Measurements from ENCODE around the gene GNAS.

Gene GNAS

DNA sequence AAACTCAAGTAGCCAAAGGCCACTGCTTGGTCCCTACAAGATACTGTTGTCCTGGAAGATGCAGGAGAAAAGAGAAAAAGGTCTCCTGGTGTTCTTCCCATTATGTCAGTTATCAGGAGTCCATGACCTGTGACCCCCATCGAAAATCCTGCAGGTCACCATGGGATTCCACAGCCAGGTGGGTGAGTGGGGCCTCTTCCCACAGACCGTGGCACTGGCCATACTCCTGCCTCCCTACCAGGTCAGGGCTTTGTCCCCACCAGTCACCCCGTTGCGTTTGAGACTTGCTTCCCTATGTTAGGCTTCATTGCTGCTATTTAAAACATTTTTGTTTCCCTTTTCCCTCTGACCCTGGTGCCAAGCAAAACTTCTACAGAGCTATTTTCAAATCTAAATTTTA is 60.6 kb downstream of the GNAS start:
- H3K4me3 ChIP-seq (replicated peaks; ENCODE audit: low read depth, low read length), result no peak overlapping the region
- DNase-seq (ENCODE audit: low read depth), result no peak
- TF ChIP-seq, protein P1, sequence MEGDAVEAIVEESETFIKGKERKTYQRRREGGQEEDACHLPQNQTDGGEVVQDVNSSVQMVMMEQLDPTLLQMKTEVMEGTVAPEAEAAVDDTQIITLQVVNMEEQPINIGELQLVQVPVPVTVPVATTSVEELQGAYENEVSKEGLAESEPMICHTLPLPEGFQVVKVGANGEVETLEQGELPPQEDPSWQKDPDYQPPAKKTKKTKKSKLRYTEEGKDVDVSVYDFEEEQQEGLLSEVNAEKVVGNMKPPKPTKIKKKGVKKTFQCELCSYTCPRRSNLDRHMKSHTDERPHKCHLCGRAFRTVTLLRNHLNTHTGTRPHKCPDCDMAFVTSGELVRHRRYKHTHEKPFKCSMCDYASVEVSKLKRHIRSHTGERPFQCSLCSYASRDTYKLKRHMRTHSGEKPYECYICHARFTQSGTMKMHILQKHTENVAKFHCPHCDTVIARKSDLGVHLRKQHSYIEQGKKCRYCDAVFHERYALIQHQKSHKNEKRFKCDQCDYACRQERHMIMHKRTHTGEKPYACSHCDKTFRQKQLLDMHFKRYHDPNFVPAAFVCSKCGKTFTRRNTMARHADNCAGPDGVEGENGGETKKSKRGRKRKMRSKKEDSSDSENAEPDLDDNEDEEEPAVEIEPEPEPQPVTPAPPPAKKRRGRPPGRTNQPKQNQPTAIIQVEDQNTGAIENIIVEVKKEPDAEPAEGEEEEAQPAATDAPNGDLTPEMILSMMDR (IDR thresholded peaks at IDR 0.05; ENCODE audit: low read length, missing control alignments), result no peak

DNA sequence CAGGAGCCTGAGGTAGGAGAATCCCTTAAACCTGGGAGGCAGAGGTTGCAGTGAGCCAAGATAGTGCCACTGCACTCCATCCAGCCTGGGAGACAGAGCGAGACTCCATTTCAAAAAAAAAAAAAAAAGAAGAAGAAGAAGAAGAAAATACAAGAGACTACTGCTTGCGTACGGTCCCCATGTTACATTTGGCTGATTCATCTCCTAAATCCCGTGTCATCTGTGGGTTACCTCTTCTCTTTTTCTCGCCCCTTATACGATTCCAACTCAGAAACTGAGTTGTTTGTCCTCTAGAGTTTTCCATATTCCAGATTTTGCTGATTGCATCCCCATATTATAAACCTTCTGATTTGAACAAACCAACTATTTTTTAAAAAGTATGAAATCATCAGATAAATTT is 66.1 kb downstream of the GNAS start:
- no peak for DNase-seq (ENCODE audit: low read depth)
- no peak overlapping the region for H3K4me3 ChIP-seq (replicated peaks; ENCODE audit: low read depth, low read length)
- TF ChIP-seq, protein P1 (IDR thresholded peaks at IDR 0.05; ENCODE audit: low read length, missing control alignments), result no peak

DNA sequence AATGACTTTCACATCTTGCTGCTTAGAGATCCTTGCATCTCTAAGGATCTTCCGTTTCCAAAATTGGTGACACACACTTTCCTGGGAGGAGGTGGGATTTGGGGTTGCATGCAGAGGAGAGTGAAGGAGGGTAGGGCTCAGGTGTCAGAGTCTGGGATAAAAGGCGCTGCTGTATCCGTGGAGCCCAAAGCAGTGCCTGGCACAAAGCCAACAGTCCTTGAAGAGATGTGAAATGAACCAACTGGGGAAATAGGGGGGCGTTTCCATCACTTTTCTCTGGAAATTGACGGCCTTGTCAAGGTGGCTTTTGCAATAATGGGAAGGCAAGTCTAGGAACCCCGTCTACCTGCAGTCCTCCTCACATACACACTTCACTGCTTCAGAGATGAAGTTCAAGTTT is 69.0 kb downstream of the GNAS start:
- H3K4me3 ChIP-seq (replicated peaks; ENCODE audit: low read depth, low read length), result no peak overlapping the region
- TF ChIP-seq, protein P1 (IDR thresholded peaks at IDR 0.05; ENCODE audit: low read length, missing control alignments), result no peak
- no peak for DNase-seq (ENCODE audit: low read depth)

DNA sequence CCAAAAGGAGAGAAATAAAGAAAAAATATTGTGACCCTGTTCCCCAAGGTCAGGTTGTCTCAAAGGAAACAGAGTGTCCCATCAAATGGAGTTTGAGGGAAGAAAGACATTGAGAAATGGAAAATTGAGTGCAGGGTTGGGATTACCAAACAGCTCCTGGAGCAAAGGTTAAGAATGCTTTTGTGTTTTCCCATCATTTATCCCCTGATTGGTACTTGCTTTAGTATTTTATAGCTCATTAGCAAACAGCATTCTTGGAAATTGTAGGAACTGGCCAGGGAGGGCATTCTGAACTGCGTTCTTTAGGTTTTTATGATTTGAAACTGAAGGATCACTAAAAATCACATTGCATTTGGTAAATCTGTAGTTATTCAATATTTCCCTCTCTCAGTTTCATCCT is 69.5 kb downstream of the GNAS start:
- TF ChIP-seq, protein P1 (IDR thresholded peaks at IDR 0.05; ENCODE audit: low read length, missing control alignments), result no peak
- DNase-seq (ENCODE audit: low read depth), result no peak
- no peak overlapping the region for H3K4me3 ChIP-seq (replicated peaks; ENCODE audit: low read depth, low read length)

DNA sequence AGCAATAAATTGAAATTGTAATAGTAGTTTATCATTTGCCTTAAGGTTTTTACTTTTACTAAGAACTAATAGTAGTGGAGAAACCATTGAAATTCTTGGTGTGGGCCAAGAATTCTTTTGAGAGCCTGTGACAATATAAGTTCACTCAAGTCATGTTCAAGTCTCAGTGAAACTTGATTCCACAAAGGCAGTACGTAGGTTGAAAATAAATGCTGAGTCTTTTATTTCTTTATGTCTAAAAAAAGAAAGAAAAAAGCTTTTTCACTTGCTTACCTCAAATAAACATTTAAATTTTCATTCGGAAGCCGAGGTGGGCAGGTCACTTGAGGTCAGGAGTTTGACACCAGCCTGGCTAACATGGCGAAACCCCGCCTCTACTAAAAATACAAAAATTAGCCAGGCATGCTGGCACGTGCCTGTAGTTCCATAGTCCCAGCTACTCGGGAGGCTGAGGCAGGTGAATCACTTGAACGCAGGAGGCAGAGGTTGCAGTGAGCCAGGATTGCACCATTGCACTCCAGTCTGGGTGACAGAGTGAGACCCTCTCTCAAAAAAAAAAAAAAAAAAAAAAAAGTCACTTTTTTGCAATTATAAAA is 70.7 kb downstream of the GNAS start:
- DNase-seq (ENCODE audit: low read depth), result no peak
- TF ChIP-seq, protein P1 (IDR thresholded peaks at IDR 0.05; ENCODE audit: low read length, missing control alignments), result no peak
- H3K4me3 ChIP-seq (replicated peaks; ENCODE audit: low read depth, low read length), result no peak overlapping the region

DNA sequence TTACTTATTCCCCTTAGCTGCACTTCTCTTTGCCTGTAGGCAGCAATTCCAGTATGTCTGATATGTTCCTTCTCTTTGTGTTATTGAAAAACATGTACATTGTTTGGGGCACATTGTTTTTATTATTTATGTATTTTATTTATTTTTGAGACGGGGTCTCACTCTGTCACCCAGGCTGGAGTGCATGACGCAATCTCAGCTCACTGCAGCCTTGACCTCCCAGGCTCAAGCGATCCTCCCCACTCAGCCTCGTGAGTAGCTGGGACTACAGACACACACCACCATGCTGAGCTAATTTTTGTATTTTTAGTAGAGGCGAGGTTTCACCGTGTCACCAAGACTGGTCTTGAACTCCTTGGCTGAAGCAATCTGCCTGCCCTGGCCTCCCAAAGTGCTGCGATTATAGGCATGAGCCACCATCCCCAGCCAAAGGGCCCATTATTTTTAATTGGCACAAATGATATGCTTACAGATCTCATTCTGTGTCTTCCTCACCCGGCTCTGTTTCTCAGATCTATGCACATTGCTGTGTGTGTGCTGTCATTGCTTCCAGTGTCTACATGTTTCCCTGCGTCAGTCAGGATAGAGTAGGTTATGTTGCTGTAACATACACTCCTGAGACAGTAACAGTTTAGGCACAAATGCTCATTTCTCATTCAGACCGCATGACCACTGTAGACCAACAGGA is 74.4 kb downstream of the GNAS start:
- no peak for DNase-seq (ENCODE audit: low read depth)

More for the DNA sequence above, 74.4 kb downstream of the GNAS start:
- TF ChIP-seq, protein P1 (IDR thresholded peaks at IDR 0.05; ENCODE audit: low read length, missing control alignments), result no peak
- H3K4me3 ChIP-seq (replicated peaks; ENCODE audit: low read depth, low read length), result no peak overlapping the region

All from fibroblast of pulmonary artery (primary cell).